CD4-positive, alpha-beta T cell treated with Interleukin-2 at 100 ng/mL for 4 hours (primary cell): Measurements from ENCODE around the gene PNLDC1.

ENCODE experiments used
- DNase-seq: peaks from one replicate; pipeline ENCODE4 v3.0.0-alpha.2; 2020; ENCODE audit warnings: low spot score

PNLDC1 gene, protein sequence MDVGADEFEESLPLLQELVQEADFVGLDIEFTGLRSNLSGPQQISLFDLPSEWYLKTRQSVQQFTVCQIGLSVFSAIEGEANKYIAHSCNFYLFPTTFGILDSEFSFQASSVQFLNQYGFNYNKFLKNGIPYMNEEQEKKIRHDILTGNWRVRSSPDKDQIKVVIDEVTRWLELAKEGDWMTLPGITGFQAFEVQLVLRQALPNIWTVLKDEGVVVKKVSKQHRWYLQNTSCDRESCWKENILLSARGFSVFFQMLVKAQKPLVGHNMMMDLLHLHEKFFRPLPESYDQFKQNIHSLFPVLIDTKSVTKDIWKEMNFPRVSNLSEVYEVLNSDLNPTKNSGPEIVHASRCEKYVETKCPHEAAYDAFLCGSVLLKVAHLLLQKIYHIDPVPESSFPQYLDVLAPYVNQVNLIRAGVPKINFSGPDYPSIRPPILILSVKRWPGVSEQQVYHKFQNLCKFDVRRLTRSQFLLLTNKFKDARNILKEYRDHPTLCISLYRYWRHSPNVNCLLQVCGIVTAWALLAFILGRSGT

DNA sequence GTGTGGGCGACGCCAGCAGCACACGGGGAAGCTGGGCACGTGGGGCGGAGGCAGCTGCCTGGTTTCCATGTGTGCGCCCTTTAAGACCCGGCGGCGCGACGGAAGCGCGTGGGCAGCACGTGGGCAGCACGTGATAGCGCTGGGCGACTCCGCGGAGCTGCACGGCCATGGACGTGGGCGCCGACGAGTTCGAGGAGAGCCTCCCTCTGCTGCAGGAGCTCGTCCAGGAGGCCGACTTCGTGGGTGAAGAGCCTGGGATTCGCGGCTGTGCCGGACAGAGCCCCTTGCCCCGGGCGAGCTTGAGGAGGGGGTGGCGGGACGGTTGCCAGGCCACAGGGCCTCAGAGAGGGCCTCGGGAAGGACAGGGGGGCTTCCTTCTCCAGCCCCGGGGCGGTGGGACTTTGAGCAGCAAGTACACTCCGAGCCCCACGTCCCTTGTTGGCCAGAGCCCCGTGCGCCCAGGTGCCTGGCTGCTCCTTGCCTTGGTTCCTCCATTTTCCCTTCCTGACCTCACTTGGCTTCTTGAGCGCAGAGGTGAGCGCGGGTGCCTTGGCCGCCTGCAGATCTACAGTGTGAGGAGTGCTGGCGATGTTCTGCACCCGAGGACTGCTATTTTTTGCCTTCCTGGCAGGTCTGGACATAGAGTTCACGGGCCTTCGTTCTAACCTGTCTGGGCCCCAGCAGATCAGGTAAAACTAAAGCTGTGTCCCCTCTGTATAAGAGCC lies at the start of gene PNLDC1:
TSS of gene PNLDC1 (plus strand) at position 136 of the 725 bp plus-strand sequence. CDS start at position 168, 32 bp downstream.
- DNase-seq = no peak

DNA sequence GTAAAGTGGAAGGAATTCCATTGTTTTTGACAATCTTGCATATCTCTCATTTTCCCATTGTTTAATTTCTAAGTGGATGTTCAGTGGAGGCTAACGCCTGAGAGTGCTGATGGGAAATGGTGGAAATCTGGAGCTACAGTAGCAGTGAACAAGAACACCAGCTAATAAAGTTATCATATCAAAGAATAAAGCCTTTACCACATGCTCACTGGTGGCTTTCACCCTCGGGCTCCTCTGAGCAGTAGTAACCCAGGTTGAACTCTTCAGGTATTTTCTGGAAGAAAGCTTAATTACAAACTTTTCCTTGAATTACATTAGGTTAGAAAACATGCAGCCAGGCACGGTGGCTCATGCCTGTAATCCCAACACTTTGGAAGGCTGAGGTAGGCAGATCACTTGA lies 48.6 kb upstream of the PNLDC1 start:
- no peak for DNase-seq

DNA sequence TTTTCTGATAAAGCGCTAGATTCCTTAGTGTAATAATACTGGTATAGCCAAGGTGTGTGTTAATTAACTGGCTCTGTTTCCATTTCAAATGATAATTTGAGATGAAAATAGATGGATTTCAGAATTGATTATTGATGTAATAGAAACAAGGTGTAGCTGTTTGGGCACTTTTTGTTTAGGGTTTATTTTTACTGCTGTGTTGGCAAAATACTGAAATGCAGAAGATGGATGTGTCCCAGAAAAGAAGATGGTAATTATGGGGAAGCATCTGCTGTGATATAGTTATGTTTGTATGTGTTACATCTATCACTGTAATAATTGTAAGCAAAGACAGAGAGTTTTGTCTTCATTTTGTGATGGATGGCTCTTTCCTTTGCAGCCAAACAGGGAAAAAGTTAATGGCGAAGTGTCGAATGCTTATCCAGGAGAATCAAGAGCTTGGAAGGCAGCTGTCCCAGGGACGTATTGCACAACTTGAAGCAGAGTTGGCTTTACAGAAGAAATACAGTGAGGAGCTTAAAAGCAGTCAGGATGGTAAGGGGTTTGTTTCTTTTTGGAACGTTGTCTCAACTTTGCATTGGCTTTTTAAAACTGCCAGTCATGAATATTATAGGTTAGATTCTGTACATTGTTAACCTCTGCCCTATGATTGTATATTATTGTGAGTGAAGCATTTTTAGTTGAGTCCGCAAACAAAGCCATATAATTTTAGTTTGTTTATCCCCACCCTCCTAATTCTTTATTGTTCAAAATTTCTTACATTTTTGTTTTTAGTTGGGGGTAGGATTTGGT lies 46.8 kb upstream of the PNLDC1 start:
- no peak for DNase-seq

DNA sequence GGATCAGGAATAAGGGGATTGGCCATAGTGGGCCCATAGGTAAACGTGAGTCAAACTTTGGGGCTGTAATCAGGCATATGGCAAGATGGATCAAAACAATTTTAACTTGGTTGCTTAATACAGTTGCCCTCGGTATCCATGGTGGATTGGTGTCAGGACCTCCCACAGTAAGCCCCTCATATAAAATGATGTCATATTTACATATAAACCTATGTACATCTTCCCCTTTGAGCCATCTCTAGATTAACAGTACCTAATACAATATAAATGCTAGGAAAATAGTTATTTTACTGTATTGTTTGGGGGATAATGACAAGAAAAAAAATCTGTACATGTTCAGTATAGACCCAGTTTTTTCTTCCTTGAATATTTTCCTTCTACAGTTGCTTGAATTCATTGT lies 45.7 kb upstream of the PNLDC1 start:
- DNase-seq = no peak

DNA sequence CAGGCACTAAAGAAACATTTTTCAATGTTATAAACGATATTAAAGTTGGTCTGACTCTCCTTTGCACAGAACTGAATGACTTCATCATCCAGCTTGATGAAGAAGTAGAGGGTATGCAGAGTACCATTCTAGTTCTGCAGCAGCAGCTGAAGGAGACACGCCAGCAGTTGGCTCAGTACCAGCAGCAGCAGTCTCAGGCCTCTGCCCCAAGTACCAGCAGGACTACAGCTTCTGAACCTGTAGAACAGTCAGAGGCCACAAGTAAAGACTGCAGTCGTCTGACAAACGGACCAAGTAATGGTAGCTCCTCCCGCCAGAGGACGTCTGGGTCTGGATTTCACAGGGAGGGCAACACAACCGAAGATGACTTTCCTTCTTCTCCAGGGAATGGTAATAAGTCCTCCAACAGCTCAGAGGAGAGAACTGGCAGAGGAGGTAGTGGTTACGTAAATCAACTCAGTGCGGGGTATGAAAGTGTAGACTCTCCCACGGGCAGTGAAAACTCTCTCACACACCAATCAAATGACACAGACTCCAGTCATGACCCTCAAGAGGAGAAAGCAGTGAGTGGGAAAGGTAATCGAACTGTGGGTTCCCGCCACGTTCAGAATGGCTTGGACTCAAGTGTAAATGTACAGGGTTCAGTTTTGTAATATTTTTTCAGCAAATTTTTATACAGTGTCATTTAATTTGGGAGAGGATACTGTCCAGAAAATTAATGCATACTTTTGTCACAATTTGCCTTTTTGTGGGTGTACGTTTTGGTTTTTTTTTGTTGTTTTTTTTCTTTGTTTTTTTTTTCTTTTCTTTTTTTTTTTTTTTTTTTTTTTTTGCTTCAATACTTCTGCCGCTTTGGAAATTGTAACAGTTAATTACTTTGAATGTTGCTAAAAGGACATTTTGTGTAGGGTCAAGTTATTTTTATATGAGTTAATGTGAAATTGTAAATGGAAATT lies 44.8 kb upstream of the PNLDC1 start:
- DNase-seq = no peak

DNA sequence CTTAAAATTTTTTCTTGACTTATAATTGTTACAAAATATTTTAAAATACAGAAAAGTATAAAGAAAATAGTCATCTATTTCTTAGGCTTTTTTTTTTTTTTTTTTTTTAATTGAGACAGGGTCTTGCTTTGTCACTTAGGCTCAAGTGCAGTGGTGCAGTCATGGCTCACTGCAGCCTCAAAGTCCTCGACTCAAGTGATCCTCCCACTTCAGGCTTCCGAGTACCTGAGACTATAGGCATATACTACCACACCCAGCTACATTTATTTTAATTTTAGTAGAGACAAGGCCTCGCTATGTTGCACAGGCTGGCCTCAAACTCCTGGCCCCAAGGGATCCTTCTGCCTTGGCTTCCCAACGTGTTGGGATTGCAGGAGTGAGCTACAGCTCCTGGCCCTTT lies 43.6 kb upstream of the PNLDC1 start:
- no peak for DNase-seq

DNA sequence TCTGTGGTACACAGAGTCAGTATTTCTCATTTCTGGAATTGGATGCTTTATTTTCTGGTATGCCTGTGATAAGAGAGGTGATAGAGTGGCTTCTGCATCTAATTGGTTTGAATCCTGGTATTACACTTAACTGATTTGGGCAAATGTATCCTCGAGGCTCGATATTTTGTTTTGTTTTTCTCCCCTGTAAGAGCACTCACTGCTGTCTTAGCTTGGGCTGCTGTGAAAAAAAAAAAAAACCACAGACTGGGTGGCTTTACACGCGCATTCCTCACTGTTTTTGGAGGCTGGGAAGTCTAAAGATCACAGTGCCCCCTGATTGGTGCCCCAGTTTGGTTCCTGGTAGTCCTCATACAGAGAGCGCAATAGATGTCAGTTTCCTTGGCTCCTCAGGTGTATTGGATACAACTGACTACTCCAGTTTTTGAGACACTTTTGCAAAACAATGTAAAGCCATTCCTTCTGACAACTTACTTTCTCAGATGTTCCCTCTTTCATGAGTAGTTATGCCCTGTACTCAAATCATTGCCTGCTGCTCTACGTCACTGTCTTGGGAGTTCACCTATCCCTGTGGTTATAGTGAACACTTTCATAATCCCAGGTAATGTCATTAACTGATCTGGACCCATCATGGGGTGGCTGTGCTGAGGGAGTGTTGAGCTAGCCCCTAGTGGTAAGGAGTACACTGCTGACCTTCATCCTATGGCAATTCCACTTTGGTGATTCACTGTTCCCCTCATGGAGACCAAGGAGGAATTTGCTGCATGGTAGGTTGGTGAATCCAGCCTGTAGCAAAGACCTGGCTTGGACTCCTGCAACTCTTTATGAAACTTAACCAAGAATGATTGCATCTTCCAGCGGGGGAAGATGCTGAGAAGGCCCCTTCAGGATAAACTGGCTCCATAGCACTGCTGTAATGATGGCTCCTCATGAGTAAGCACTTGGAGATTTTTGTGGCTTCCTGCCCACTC lies 41.8 kb upstream of the PNLDC1 start:
- no peak for DNase-seq

DNA sequence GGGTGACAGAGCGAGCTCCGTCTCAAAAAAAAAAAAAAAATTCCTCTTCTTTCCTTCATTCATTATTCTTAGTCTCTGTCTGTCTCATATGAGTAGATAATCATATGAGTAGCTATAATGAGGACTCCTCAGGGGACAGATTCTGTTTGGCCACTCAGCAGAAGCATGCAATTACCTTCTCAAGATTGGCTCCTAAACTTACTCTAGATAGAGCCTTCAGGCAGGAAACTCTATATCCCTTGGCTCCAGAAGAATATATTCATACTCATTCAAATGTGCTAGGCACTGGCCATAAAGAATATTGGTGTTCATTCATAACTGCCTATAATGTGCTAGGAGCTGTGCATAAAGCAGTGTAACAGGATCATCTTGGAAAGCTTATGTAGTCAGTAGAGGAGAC lies 40.4 kb upstream of the PNLDC1 start:
- no peak for DNase-seq

DNA sequence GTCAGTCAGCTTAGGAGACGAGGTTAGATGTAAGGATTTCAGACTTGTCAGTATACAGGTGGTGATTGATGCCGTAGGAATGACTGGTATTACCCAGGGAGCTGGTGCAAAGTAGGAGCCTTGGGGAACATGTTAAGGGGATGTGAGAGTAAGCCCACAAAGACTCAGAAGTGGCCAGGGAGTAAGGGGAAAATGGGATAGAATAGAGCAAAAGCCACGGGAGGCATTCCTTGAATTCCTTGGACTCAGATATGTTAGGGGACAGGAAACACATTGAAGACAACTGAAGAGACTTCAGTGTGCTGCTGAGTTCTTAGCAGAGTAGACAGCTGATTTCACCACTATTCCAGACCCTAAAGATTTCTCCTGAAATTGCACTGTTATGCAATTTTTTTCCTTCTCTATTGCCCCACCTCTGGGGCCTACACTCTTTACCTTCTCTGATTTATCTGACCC lies 39.4 kb upstream of the PNLDC1 start:
- no peak for DNase-seq

DNA sequence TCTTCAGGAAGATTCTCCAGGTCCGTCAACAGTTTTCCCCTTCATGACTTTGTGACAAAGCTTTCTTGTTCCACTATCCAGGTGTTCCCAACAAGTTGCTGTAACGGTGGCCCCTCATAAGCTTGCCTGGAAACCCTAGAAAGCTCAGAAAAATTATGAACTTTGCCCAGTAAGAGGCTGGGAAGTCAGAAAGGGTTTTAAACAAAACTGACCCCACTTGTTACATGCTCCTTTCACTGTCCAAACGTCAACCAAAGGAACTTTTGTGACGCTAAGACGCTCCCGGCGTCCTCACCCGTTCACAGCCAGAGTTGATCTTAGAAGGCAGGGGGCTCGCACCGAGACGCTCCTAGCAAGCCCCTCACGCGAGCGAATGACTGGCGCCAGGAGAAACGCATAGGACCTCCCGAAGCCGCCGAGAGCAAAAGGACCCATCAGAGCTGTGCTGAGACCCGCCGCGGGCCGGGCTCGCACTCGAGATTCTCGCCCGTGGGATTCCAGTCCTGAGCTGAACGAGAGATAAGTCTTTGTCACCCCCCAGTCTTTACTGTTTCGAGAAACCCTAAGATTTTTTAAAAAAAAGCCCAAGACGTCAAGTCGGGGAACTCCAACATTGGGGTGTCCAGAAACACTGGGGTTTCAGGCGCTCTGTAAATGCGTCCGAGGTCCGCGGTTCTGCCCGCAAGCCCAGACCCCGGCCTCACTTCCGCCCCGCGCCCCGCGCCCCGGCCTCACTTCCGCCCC lies 38.8 kb upstream of the PNLDC1 start:
- no peak for DNase-seq

DNA sequence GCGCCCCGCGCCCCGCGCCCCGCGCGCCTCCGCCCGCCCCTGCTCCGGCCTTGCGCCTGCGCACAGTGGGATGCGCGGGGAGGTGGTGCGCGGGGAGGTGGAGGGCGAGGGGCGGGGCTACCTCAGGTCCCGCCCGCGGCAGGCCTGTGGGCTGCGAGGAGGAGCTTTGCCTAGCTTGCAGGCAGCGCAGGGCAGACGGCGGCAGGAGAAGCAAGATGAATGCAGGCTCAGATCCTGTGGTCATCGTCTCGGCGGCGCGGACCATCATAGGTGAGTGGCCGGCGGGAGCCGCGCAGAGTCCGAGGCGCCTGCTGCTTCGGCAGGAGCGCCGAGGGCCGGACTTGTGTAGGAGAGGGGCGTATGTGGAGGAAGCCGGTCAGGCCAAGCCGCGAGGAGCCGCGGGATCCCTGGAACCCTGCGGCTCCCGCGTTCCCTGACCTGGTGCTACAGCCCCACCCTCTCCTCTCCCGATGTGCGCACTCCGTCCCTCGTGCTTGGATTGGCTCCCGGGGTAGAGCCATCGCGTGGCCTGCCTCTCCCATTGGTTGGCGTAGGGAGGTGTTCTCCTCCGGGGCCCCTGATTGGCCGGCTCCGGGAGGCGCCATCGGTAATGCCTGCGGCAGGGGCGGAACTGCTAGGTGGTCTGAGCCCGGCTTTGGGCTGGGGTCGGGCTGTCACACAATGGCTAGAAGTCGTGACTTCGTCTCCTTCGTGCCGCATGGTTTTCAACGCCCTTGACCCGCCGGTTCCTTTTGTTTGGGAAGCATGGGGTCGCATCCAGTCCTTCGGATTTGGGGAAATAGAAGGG lies 38.0 kb upstream of the PNLDC1 start, which contains the start of gene ACAT2:
TSS of gene ACAT2 (plus strand) at position 173 of the 808 bp plus-strand sequence. CDS start at position 216, 43 bp downstream.
- peak; percentile 94 for DNase-seq

DNA sequence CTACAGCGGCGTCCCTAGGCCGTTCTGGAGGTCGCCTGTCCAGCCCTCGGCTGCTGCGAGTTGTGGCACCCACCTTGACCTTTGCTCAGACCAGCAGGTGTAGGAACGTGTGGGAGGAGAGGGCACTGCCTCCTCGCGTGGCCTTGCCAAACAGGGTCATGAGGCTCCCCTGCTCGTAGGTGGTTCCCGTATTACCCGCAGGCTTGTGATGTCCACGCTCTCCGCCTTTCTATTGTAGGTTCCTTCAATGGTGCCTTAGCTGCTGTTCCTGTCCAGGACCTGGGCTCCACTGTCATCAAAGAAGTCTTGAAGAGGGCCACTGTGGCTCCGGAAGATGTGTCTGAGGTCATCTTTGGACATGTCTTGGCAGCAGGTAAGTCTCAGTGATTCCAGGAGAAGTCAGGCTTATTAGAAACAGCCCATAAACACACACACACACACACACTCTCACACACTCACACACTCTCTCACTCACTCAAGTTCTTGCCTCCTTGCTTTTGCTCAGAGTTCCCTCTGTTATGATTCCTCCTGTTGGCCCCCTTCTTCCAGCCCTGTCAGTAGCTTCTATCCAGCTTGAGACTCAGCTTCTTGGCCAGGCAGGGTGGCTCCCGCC lies 37.3 kb upstream of the PNLDC1 start:
- peak; percentile 27 for DNase-seq

DNA sequence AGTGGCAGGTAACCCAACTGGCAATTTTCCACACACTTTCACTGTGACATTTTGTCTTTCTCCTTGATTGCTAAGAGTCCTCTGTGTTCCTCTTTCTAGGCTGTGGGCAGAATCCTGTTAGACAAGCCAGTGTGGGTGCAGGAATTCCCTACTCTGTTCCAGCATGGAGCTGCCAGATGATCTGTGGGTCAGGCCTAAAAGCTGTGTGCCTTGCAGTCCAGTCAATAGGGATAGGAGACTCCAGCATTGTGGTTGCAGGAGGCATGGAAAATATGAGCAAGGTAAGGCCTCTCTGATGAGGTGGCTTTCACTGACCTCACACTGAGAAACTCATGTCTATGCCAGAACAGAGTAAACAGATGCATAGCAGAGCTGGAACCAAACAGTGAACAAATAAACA lies 33.2 kb upstream of the PNLDC1 start:
- DNase-seq = no peak

DNA sequence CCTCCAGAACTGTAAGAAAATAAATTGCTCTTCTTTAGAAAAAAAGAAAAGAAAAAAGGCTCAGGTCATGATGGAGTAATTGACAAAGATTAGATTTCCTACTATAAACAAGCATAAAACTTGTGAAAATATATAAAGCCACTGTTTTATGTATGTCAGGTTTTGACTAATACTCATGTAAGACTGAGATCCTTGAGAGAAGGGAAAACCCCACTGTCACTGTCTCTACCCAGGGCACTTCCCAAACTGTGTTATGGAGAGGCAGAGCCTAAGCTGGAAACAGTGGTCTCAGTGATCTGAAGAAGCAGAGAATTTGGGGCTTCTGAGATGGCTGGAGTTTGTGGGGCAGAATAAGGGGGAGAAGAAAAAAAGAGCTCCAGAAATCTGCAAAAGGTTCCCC lies 30.6 kb upstream of the PNLDC1 start:
- DNase-seq = no peak

DNA sequence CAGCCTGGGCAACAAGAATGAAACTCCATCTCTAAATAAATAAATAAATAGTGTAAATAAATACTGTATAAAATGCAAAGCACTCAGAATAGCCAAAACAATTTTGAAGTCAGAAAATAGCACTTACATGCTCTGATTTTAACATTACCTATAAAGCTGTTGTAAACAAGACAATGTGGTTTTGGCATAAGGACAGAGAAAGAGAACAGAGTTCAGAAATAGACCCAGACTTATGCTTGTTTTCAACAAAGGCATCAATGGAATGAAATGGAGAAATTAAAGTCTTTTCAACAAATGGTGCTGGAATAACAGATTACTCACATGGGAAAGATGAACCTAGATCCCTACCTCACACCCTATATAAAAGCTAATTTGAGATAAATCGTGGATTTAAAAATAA lies 27.9 kb upstream of the PNLDC1 start:
- DNase-seq = no peak

DNA sequence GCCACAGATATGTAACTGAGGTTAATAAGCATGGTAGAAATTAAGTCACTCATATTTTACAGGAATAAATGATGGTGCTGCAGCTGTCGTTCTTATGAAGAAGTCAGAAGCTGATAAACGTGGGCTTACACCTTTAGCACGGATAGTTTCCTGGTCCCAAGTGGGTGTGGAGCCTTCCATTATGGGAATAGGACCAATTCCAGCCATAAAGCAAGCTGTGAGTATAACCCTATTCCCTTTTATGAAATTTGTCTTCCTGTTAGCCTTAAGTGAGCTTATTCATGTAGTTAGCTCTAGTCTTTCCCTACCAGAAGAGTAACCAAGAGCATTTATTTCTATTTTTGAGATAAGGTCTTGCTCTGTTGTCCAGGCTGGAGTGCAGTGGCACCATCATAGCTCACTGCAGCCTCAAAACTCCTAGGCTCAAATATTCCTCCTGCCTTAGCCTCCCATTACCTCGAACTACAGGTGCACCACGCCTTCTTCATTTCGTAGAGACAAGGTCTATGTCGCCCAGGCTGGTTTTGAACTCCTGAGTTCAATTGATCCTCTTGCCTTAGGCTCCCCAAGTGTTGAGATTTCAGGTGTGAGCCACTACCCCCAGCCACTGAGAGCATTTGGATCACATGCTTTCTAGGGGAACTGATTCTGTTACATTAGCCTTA lies 22.7 kb upstream of the PNLDC1 start:
- no peak for DNase-seq

DNA sequence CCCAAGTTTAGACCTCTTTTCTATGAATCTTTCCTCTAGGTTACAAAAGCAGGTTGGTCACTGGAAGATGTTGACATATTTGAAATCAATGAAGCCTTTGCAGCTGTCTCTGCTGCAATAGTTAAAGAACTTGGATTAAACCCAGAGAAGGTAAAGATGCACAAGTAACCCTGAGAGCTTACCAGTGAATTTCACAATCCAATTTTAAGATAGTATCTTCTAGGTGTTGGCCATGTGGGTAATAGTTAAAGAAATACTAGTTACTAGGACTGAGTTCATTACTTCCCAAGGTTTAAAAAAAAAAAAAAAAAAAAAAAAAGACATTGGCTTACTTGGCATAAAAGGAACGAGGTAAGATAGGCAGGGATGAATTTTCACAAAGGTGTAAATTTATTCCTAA lies 21.9 kb upstream of the PNLDC1 start:
- DNase-seq = no peak
